HG02885 (cell line): ENCODE results near the gene FOXN3.

ENCODE experiments used
- ATAC-seq: cut with Tn5 transposase; IDR thresholded peaks from one replicate; pipeline ENCODE4 v1.9.1; 2021; ENCODE audit warnings: mild to moderate bottlenecking; ENCODE audit not compliant: unreplicated experiment, poor library complexity

FOXN3 gene

DNA sequence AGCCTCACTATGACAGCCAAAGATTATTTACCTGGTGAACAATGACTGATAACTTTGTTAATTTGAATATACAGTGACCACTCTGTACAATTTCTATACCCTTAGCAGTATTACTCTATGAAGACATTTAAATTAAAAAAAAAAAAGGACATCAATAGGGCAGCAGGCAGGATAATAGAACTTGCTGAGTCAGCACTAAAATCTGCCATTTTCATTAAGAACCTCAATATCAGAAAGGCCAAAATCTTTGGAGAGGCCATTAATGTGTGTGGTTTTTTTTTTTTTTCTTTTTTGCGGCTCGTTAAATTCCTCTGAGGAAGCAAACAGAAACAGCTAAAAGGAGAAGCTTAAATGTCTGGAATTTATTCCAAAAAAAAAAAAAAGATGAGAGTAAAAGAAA is 73.7 kb downstream of the FOXN3 start:
- ATAC-seq, result no peak

DNA sequence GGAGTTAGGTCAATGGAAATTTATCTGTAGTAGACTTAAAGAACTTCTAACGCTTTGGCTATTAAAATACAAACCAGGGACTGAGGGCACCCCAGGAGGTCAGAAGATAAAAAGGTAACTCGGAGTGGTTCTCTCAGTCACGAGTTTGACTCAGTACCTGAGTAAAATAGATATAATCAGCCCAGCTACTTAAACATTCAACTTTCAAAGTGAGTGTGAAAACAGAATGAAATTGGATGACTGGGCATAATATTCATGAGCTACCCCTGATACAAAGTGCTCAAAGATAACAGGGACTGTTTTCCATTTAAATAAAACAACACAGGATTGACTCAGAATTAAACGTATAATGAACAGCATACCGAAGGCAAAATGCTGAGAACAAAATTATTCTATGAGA is 75.0 kb downstream of the FOXN3 start:
- peak; percentile 62 for ATAC-seq

DNA sequence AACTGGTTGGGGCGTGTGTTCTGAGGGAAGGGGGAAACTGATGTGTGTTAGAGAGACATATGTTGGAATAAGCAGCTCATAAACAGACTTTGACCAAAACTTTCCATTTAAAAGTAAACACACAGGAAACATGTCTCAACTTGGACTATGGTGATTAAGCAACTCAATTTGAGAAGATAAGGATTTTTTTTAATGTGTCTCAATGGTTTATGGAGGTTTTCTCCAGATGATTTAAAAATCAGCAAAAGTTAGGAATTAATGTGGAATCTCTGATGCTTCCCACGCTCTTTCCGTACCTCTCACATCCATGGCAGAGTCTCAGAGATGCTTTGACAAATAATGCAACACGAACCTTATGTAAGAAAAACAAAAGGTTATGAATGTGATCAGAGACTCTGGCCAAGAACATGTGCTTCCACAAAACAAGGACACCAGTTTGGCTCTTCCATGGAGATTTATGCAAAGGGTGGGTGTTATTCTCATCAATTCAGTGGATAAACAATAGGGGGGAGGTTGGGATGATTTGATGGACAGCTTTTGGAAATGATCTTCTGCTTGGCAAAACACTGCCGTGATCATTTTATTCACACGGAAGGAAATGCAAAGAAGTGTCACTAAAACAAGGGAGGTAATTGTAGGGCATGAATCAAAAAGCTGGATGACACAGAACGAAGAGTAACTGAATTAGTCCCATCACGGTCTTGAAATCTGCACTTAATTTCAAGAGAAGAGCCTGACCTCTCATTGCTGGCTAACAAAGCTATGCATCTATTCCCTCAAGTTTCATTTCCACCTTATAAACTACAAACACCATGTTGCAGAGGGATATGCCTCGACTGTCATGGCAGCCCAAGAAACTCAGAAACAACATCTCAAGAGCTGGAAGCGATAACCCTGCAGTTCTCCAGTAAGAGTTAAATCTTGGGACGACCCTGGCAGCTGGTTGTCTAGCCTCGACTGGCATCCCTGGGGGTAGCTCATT is 76.5 kb downstream of the FOXN3 start:
- ATAC-seq, result no peak

DNA sequence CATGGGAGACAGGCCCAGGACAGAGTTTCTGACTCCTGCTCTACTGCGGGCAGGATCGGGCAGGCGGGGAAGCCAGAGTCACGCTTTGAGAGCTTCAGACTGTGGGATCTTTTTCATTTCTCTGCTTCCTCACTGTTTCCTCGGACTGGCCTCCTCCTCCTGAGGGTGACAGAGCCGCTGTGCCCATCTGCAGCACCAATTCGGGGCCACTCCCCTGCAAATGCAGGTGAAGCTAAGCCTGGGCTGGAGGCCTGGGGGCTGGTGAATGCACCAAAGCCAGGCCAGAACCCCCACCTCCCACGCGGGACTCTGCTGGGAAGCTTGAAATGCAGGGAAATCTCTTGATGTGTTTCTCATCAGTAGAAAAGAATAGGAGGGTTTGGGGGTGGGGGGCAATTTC is 77.5 kb downstream of the FOXN3 start:
- no peak for ATAC-seq

DNA sequence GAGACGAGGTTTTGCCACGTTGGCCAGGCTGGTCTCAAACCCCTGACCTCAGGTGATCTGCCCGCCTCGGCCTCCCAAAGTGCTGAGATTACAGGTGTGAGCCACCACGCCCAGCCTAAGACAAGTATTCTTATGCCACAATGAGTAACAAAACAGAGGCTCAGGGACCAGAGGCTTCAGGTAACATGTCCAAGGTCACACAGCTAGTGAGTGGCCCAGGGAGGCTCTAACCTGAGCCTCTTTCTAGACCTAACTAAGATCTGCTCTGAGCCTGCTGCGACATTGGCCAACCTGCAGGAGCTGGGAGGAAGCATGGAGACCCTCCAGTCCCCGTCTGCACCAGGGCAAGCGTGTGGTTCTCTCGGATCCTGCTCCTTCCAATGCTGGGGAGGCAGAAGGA is 77.9 kb downstream of the FOXN3 start:
- no peak for ATAC-seq

DNA sequence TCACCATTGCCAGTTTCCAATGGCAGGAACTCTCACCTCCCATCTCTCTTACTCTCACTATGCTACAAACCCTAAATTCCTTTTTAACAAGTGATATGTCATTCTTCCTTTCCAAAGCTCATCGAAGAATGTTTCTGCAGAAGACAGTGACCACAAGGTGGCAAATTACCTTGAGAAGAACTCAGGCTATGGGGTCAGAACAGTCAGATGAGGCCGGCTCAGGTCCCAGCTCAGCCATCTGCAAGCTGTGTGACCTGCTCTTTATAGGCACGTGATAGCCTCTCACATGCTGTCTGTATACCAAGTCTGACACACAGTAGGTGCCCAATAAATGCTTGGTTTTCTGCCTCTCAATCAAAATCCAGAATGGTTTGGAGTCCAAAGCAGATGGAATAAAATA is 80.7 kb downstream of the FOXN3 start:
- ATAC-seq, result peak; percentile 43

DNA sequence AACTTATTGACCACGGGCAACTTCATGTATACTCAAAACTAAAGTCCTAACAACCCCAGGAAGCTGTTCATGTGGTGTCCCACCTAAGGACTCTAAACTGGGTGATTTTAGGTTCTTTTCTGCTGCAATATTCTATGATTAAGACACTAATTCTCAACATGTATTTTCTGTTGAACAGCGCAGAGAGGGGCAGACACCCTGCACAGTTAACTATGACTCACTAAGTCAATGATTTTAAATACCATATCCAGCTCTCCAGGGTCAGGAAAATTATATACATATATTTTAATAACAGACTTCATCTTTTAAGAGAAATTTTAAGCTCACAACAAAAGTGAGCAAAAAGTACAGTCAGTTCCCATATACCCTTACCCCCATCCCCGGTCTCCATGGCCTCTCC is 85.0 kb downstream of the FOXN3 start:
- ATAC-seq, result no peak

DNA sequence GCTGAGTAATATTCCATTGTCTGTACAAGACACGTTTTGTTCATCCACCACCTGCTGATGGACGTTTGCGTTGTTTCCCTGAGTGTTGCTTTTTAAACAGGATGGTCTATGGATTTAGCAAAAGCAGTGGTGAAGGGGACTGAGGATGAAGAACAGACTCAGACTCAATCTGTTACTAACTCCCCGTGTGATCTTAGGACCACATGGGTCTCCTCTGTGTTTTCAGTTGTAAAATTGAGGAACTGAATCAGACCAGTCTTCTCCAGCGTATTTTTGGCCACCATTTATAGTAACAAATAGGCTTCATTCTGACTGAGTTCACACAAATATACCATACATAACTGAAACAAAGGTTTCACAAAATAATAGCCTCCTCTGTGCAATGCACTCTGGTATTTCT is 85.6 kb downstream of the FOXN3 start:
- ATAC-seq, result peak; percentile 89

DNA sequence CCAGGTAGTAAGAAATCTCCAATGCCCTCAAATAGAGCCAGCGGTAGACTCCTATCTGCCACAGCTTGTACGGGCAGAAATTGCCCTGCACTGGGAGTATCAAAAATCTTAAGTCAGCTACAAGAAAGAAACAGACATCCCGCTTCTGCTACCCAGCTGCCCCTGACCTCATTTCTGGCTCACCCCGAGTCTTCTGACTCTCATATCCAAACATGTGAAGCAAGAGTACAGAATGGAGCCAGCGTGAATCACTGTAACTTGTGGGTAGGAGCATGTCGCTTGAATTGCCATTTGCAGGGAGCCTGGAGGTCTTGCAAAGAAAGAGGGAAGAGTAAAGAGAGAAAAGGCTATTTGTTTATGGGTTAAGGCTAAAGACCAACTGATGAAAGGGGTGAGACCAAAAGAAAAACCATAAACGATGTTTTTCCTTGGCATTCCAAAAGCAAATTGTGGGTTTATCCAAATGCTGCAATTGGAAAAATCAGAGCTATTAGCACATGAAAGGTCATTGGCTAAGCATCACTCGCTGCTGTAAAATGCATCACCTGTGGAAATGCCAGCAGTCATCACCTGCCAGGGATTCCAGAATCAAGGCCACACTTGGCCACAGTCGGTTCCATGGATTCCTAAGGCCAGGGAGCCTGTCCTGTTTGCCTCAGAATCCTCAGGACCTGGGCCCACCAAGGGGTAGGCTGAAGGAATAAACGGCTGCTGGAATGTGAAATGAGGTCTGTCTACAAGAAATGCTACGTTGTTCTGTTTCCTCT is 86.6 kb downstream of the FOXN3 start:
- no peak for ATAC-seq

DNA sequence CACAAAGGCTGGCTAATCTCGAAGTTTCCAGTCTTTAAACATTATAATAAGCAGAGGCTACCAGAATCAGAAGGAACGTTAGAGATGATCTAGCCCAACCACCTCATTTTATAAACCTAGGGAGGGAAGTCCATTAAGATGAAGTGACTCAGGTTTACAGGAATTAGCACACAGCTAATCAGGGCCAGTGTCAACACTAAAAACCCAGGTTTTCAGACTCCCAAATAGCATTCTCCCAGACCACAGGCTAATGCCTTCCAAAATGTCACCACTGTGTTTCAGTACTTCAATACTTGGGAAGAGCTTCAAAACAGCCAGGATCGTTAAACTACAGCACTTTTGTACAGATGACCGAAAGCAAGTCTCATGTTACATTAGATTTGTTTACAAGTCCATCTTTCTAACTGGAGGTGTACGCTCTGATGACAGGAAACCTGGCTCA is 89.2 kb downstream of the FOXN3 start:
- no peak for ATAC-seq

DNA sequence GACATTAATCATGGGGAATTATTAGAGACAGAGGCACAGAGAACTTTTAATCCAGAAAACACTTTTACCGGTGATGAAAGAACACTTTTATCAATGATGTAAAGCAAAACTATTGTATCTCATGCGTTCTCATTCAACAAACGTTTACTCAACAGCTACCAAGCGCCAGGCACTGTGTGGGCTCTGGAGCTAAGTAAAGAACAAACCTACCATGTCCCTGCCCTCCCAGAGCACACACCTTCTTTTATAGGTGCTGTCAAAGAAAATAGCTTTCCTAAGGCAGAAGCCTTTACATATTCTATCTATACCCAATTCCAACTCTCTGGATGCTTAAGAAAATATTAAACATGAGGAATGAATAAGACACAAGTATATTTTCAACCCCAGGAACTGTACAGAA is 91.1 kb downstream of the FOXN3 start:
- no peak for ATAC-seq

DNA sequence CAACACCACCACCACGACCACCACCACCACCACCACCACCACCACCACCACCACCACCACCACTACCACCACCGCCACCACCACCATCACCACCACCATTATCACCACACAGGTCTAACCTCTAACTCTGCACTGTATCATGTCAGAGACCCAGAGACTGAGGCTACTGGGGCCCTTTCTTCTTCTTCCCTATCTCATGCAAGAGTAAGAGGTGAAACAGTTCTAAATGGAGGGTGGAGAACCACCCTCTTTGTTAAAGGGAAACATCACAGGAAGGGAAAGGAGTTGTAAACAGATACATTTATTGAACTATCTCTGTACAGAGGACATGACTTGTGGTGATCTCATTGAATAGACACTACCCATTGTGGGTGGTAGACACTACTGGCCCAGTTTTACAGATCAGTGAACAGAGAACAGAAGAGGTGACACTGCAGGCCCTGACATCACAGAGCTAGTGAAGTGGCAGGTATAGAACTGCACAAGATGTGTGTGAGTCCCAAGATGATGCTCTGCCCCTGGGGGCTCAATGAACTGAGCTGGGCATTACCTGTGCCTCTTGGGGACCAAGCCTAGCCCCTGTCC is 91.6 kb downstream of the FOXN3 start:
- ATAC-seq, result peak; percentile 72

DNA sequence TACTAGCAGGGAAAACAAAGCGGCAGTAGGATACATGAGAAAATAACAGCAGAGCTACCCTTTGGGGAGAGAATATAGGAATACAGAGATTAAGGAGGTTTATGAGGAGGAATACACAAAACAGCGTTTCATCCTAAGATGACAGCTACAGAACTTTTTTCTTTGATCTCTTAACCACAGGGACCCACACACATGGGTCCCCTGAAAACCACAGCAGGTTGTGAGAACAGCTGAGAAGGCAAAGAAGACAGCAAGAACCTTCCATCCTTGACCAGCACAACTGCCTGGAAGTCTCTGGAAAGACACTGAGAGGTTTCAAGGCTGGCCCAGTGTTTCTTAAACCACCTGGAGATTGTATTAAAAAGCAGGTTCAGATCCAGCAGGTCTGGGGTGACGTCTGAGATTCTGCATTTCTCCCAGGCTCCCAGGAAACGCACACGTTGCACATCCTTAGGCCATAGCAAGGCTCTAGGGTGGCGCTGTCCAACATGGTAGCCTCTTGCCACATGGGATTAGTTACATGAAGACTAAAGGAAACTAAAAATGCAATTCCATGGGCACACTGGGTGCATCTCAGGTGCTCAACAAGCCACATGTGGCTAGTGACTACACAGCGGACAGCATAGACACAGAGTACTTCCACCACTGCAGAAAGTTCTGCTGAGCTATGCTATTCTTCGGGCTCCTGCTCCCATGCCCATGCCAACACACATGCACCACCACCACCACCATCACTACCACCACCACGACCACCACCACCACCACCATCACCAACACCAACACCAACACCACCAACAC is 92.3 kb downstream of the FOXN3 start:
- ATAC-seq, result peak; percentile 79

DNA sequence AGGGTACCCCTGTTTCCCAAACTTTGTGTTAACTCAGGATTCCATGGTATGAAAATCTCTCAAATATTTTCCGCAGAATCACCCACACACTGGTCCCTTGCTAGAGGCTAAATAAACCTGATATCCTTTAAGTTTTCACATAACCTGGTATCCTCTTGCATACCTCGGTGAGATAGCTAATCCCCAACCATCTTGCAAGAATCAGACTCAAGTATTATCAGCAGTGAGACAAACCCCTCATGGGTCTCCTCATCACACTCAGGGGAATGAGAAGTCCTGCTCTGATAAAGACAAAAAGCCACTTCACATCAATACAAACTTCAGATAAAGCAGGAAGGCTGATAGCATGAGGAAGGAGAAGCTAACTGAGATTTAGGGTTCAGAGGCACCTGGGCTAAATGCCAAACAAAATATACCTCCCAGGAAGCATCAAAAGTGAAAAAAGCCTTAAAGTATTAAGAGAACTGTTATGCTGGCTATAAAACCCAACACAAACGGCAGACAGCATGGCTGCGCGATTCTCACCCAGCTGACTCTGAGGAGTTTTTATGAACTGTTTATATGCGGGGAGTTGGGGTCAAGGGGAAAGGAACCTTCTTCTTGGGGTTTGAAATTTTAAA is 96.5 kb downstream of the FOXN3 start:
- ATAC-seq, result no peak

DNA sequence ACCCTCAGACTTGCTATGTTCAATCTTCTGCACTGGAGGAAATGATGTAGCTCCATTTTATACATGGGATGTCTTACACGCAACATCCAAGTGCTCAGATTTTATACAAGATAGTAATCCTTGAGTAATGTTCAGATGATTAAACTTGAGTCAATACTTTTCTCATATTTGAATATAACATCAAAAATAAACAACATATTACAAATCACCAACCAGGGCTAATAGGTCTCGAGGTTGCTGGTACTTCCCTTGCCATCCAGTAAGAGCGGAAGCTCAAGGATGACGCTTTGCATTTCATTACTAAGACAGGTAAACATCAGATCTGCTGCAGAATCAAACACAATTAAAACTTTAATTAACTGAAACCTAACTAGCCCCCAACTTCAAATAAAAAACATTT is 97.3 kb downstream of the FOXN3 start:
- no peak for ATAC-seq

DNA sequence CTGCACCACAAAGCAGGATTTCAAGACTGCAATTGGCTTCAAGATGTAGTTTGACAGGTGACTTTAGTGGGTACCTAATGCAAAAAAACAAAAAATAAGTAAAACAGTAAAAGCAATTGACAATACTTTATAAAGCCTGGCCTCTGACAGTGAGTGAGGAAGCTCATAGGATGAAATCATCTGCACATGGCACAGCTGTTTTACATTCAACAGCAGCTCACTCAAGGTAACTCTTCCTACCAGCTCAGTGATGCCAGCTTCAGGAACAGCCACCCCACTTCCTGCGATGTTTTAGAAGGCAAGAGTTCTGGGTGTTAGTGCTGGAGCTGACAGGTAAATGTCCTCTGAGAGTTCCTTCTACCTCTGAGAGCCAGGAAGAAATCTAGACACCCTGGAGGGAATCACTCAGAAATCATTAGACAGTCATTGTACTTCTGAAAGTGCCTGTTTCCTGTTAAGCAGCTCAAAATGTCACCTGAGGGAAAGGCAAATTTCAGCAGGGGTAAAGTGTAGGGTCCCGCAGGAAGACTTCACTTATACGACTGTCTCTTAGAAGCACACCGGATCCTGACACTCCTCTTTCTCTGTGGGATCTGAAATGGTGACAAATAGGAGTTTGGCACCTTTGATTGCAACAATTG is 99.9 kb downstream of the FOXN3 start:
- peak; percentile 86 for ATAC-seq

DNA sequence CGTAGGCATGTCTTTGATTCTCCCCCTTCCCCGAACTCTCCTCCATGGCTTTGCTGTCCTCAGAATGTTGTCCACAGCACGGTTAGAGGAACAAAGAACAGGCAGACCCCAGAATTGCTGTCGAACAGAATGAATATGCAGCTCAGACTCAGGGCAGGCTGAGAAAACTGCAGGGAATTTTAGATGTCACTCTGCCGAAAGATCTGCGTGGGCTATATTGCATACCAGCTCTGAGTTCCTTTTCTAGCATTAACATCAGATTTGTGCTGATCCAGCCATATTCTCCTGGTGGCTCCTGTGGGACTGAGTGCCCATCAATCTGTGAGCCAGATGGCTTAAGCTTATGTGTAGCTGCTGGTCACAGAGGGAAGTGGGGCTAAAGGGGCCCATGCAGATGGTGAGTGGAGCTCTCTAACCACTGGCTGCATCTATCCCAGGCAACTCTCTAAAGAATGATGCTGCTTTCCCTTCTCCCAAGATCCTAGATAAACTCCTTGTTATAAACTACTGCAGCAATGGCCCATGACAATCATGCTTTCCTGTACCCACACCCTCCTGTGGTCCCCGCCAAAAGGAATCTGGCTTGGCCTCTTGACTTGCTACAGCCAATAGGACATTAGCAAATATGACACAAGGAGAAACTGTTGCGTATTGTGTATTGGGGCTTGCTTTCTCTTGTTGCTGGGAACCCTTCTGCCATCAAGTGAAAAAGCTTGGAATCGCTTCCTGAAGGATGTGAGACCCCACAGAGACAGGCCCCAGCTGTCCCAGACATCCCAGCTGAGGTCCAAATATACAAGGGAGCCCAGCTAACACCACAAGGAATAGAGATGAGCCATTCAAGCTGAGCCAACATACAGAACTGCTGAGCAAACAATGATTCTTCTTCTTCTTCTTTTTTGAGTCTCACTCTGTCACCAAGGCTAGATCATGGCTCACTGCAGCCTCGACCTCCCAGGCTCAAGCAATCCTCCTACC is 101.3 kb downstream of the FOXN3 start:
- no peak for ATAC-seq

DNA sequence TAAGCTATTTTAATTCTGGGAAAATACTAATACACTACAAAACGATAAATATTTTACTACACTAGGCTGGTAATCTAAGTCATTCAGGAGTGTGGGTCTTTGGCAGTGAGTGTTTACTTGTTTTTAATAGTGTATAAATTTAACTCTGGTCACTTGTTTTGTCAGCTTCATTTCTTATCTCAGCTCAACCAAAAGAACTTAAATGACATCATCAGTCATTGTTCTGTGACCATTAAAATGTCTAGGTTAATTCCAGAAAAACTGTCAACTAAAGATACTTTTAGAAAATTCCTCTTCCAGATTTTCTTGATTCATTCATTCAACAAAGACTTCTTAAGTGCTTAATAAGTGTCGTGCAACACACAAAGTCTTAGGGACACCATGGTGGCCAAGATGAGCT is 102.8 kb downstream of the FOXN3 start:
- no peak for ATAC-seq
